SH-SY5Y (cell line): ENCODE data around the gene MYCN.

ENCODE experiments used
- GATA2 ChIP-seq: IDR thresholded peaks from 2 replicates; pipeline ENCODE4 v1.6.1; 2011; ENCODE audit warnings: mild to moderate bottlenecking, low read depth, low read length
- GATA3 ChIP-seq: IDR thresholded peaks from 2 replicates; pipeline ENCODE4 v1.6.1; 2011; ENCODE audit warnings: low read depth, mild to moderate bottlenecking, low read length, moderate library complexity

The MYCN gene

DNA sequence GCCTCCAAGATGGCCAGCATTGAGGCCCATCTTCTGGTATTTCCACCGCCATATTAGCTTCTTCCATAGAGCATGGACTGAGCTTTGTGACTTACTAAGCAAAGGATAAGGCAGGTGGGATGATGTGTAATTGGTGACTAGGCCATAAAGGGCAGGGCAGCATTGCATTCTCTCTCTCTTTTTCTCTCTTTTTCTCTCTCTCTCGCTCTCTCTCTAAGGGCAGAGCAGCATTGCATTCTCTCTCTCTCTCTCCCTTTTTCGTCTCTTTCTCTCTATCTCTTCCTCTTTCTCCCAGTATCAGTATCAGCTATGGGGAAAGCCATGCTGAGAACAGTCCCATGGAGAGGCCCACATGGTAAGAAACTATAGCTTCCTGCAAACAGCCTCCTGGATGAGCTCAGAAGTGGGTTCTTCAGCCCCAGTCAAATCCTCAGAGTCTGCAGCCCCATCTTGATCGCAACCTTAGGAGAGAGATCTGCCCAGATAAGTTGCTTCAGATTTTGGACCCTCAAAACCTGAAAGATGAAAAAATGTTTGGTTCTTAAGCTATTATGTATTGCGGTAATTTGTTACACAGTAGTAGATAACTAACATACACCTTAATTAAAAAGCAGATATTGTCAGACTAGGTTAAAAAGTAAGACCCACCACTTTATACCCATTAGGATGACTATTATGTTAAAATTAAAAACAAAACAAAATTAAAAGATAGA is 39.1 kb upstream of the MYCN start:
- TF ChIP-seq GATA2 (no peak), GATA3 (no peak)

DNA sequence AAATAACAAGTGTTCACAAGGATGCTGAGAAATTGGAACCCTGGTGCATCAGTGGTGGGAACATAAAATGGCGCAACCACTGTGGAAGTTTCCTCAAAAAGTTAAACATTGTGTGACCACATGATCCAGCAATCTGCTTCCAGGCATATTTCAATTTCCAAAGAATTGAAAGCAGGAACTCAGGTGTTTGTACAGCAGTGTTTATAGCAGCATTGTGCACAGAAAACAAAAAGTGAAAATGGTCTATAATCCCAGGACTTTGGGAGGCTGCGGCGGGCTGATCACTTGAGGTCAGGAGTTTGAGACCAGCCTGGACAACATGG is 38.6 kb upstream of the MYCN start:
- TF ChIP-seq GATA2 (no peak), GATA3 (no peak)

DNA sequence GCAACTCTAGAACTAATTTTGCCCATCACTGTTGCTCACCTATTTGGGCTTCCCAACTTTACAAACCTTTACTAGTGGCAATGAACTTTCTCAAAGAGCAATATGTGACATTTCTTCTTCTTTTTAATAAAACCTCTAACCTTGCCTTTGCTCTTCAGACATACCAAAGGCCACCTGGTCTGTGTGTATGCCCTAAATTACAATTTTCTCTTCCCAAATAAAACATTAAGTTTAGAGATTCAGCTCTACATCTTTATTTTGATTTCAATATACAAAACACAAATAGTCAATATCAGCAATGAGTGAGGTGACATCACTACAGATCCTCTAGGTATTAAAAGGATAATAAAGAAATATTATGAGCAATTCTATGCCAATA is 35.1 kb upstream of the MYCN start:
- no peak for TF ChIP-seq GATA3
- no peak for TF ChIP-seq GATA2

DNA sequence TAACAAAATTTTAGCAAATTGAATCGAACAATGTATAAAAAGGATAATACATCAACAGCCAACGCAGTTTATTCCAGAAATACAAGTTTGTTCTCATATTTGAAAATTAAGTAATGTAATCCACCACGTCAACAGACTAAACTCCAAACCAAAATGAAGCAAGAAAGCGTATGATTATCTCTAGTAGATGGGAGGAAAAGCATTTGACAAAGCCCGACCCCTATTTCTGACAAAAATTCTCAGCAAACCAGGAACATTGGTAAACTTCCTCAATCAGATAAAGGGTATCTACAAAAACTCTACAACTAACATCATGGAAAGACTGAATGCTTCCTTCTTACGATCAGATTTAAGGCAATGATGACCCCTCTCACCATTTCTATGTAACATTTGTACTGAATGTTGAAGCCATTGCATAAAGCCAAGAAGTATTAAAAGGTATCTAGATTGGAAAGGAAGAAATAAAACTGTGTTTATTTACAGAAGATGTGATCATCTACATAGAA is 34.3 kb upstream of the MYCN start:
- no peak for TF ChIP-seq GATA2
- TF ChIP-seq GATA3: no peak

DNA sequence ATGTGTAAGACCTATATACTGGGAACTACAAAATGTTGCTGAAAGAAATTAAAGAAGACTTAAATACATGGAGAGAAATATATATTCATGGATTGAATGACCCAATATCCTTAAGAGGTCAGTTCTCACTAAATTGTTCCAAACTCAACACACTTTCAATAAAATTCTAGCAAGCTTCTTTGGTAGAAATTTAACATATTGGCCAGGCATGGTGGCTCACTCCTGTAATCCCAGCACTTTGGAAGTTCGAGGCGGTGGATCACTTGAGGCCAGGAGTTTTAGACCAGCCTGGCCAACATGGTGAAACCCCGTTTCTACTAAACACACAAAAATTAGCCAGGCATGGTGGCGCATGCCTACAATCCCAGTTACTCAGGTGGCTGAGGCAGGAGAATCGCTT is 33.6 kb upstream of the MYCN start:
- no peak for TF ChIP-seq GATA3
- TF ChIP-seq GATA2: no peak

DNA sequence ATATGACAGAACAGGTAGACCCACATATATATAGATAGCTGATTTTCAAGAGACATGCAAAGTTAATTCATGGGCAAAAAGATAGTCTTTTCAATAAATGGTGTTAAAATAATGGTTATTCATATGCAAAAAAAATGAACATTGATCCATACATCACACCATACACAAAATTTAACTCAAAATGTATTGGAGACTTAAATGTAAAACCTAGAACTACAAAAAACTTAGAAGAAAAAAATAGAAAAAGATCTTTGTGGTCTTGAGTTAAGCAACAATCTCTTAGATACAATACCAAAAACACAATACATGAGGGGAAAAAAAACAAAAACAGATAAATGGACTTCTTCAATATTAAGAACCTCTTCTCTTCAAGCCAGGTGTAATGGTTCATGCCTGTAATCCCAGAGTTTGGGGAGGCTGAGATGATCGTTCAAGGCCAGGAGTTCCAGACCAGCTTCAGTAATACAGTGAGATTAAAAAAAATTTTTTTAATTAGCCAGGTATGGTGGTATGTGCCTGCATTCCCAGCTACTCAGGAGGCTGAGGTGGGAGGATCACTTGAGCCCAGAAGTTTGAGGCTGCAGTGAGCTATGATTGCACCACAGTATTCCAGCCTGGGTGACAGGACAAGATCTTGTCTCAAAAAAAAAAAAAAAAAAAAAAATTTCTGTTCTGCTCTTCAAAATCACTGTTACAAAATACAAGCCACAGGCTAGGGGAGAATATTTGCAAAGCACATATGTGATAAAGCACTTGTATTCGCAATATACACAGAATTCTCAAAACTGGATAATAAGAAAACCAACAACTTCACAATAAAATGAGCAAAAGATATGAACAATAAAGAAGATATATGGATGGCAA is 32.7 kb upstream of the MYCN start:
- no peak for TF ChIP-seq GATA2
- TF ChIP-seq GATA3: no peak

DNA sequence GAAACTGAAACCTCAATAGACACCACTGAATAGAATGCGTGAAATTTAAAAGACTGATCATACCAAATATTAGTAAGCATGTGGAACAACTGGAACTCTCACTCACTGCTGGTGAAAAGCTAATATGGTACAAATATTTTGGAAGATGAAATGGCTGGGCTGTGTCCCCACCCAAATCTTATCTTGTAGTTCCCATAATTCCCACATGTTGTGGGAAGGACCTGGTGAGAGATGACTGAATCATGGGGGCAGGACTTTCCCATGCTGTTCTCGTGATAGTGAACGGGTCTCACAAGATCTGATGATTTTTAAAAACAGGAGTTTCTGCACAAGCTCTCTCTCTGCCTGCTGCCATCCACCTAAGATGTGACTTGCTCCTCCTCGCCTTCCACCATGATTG is 32.0 kb upstream of the MYCN start:
- TF ChIP-seq GATA3 (no peak), GATA2 (no peak)

DNA sequence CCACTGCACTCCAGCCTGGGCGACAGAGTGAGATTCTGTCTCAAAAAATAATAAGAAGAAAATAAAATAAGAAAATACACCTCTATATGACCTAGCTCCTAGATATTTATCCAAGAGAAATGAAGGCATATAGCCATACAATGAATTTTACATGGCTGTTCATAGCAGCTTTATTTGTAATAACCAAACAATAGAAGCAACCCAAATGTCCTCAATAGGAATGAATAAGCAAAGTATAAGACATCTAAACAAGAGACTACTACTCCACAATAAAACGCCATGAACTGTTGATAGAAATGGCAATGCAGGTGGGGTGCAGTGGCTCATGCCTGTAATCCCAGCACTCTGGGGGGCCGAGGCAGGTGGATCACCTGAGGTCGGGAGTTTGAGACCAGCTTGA is 31.2 kb upstream of the MYCN start:
- no peak for TF ChIP-seq GATA2

DNA sequence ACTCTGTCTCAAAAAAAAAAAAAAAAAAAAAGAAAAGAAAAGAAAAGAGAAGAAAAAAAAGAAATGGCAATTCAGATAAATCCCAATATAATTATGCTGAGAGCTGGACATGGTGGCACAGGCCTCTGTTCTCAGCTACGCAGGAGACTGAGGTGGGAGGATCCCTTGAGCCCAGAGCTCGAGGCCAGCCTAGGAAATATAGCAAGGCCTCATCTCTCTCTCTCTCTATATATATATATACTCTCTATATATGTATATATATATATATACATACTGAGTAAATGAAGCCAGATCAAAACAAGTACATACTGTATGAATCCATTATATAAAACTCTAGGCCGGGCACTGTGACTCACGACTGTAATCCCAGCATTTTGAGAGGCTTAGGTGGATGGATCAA is 30.6 kb upstream of the MYCN start:
- no peak for TF ChIP-seq GATA2
- no peak for TF ChIP-seq GATA3

DNA sequence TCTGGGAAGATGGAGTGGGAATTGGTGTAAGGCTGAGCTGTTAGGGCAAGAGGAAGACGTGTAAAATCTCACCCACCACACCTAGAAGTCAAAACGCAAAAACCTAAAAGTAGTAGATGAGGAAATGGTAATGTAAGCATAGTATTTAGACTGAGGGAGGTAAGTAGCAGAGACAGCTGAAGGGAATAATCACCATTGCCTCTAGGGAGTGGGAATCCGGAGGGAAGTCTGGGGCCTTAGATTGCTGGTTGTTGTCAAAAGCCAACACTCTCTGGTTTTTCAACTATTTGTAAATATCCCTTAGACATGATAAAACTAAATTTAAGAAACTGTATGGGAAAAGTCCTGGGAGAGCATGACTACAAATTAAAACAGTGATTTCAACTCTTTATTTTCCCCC is 28.7 kb upstream of the MYCN start:
- TF ChIP-seq GATA3 (no peak), GATA2 (no peak)

DNA sequence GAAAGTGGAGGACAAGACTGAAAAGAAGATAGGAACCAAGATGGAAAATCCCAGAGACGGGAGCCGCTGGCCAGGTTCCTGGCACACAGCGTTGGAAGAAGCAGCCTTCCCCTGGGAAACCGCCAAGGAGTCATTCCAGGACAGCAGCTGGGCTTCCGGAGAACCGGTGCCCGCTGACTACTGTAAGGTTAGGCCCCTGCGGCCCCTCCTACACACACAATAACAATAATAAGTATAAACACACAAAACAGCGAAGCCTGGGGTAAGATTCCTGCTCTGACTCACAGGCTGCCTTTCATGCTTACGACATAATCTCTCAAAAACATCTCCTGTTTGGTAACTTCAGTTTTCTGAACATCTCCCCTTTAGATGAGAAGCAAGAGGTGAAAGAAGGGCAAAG is 28.1 kb upstream of the MYCN start:
- no peak for TF ChIP-seq GATA2

DNA sequence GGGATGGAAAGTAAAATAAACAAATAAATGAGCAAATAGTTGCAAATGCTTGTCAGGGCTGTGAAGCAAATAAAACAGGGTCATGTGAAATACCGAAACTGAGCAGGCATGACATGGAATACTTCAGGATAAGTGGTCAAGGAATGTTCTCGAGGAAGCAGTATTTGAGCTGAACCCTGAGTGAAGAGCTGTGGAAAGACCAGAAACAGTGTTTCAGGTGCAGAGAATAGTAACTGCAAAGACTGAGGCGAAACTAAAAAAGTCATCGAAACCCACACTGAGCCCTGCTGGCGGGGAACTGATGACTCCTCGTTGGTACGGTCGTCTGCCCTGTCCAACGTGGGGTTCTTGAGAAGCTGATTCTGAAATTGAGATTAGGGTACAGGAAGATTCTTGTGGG is 27.2 kb upstream of the MYCN start:
- TF ChIP-seq GATA3: no peak
- TF ChIP-seq GATA2: no peak

DNA sequence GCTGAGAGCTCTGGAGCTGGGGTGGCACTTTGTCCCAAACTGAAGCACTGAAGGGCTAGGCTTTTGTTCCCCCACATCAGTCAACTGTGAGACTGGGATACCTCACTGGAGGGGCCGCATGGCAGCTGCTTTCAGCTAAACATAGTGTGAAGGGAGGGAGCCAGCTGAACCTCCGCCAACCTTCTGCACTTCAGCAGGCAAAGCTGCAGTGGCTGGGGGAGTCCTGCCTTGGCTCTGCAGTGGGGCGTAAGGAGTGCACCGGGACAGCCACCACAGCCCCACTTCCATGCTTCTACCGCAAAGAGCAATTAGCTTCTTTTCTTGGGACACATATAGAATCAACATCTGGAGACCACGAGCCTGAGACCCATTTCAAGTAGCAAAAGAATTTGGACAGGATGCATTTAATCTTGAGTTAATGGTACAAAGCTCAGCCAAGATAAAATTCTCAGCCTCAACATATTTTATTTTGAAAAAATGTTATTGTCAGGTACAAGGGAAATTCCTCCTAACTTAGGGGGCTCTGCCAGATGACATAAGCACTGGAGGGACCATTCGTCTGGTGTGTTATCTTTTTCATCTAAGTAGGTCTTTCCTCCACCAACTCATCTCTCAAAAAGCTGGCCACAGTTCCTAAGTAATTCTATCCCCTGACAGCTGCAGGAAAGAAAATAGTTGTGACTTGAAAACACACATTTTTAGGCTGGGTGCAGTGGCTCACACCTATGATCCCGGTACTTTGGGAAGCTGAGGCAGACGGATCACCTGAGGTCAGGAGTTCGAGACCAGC is 25.6 kb upstream of the MYCN start:
- TF ChIP-seq GATA3 (no peak), GATA2 (no peak; the same call in 1 of the 2 replicates)

DNA sequence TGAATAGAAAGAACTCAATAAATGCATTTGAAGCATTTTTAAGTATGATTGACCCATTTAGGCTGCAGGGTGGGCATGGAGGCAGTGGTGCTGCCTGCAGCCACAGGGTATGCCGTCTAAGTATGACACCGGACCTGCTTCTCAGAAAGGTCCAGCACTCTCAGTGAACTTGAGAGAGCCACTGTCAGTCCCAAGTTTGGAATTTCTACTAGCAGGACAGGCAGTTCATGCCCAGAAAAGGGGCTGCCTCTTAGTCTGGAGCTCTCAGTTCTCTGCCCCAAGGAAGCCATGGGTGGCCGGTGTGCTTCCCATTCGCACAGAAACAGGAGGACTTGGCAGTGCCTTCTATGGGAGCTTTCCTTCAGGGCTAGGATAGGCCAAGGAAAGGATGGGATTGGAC is 24.0 kb upstream of the MYCN start:
- TF ChIP-seq GATA3: no peak
- no peak for TF ChIP-seq GATA2
